Choroid plexus epithelial cell (primary cell): Measurements from ENCODE around the gene PTPRE.

Experiments used
- DNase-seq: peaks from one replicate; pipeline ENCODE4 v3.0.0-alpha.2; 2010; ENCODE audit warnings: low read depth
- H3K4me3 ChIP-seq: 2 replicates; pipeline ENCODE4 v1.5.1; 2011; ENCODE audit warnings: low read depth, mild to moderate bottlenecking, control low read depth, low read length, moderate library complexity
- CTCF ChIP-seq: conservative IDR thresholded peaks from 2 replicates; pipeline ENCODE4 v1.5.1; 2011; ENCODE audit warnings: low read depth, mild to moderate bottlenecking, control low read depth, inconsistent platforms, low read length, moderate library complexity

PTPRE gene

GRCh38 chr10:128064108-128064969 is 157.4 kb downstream of the PTPRE start:
- DNase-seq: peak; percentile 83

GRCh38 chr10:128064970-128065580 is 158.2 kb downstream of the PTPRE start:
- DNase-seq: peak; percentile 42
- no peak overlapping the region for H3K4me3 ChIP-seq

More at GRCh38 chr10:128064108-128064969, 157.4 kb downstream of the PTPRE start:
- H3K4me3 ChIP-seq: no peak overlapping the region
- TF ChIP-seq CTCF: no peak

GRCh38 chr10:128065881-128066534 is 159.1 kb downstream of the PTPRE start:
- H3K4me3 ChIP-seq: no peak overlapping the region
- no peak for DNase-seq
- TF ChIP-seq CTCF: no peak

More at GRCh38 chr10:128064970-128065580, 158.2 kb downstream of the PTPRE start:
- no peak for TF ChIP-seq CTCF

- no peak overlapping the region for H3K4me3 ChIP-seq
- TF ChIP-seq CTCF: no peak
- no peak for DNase-seq
These were observed 160.0 kb downstream of the PTPRE start for GRCh38 chr10:128066870-128067382.

GRCh38 chr10:128067691-128068397 is 160.9 kb downstream of the PTPRE start:
- no peak for TF ChIP-seq CTCF
- no peak for DNase-seq
- H3K4me3 ChIP-seq: no peak overlapping the region
